Stimulated activated CD4-positive, alpha-beta T cell treated with anti-CD3 and anti-CD28 coated beads, Interleukin-15, amount 100 ng/mL, for 48 hours (primary cell): ENCODE data around the gene DIS3L2.

Source experiments
- DNase-seq, 2 donors: peaks; one replicate each; pipeline ENCODE4 v3.0.0-alpha.2; 2020; ENCODE audit warnings: low read depth in 2 of 2

Gene DIS3L2

GRCh38 chr2:232261776-232262175 is 300.3 kb downstream of the DIS3L2 start:
- DNase-seq: no peak

- DNase-seq: no peak
Observed at GRCh38 chr2:232263295-232263694, 301.8 kb downstream of the DIS3L2 start.

- no peak for DNase-seq
Observed at GRCh38 chr2:232264081-232264480, 302.6 kb downstream of the DIS3L2 start.

GRCh38 chr2:232265329-232265728 is 303.8 kb downstream of the DIS3L2 start:
- no peak for DNase-seq

GRCh38 chr2:232268636-232269165 is 307.2 kb downstream of the DIS3L2 start:
- no peak for DNase-seq

- no peak for DNase-seq
Observed at GRCh38 chr2:232269867-232270266, 308.4 kb downstream of the DIS3L2 start.

- DNase-seq: no peak
Observed at GRCh38 chr2:232273903-232274643, 312.6 kb downstream of the DIS3L2 start.

GRCh38 chr2:232275670-232276069 is 314.2 kb downstream of the DIS3L2 start:
- DNase-seq: no peak

- DNase-seq: no peak
Observed at GRCh38 chr2:232276084-232276732, 314.7 kb downstream of the DIS3L2 start.

- no peak for DNase-seq
Observed at GRCh38 chr2:232276733-232277313, 315.3 kb downstream of the DIS3L2 start.

- no peak for DNase-seq
Observed at GRCh38 chr2:232278534-232278933, 317.0 kb downstream of the DIS3L2 start.

GRCh38 chr2:232280341-232280740 is 318.8 kb downstream of the DIS3L2 start:
- no peak for DNase-seq

- no peak for DNase-seq
Observed at GRCh38 chr2:232281858-232282507, 320.5 kb downstream of the DIS3L2 start.

GRCh38 chr2:232282508-232283055 is 321.1 kb downstream of the DIS3L2 start:
- no peak for DNase-seq

GRCh38 chr2:232286001-232286868 is 324.7 kb downstream of the DIS3L2 start:
- DNase-seq: no peak

- DNase-seq: no peak
Observed at GRCh38 chr2:232287316-232287715, 325.8 kb downstream of the DIS3L2 start.

GRCh38 chr2:232288489-232289030 is 327.0 kb downstream of the DIS3L2 start:
- DNase-seq: no peak

- DNase-seq: no peak
Observed at GRCh38 chr2:232290668-232291067, 329.2 kb downstream of the DIS3L2 start.

GRCh38 chr2:232291343-232291742 is 329.8 kb downstream of the DIS3L2 start:
- no peak for DNase-seq

GRCh38 chr2:232292395-232293154 is 331.1 kb downstream of the DIS3L2 start:
- peak in 1 of 2 donors; percentile 42 for DNase-seq
